ENCODE data around the gene ARHGAP9. TPM values are rescaled to one million over a fixed set of nuclear protein-coding genes. Genes with fewer than 3 reads are reported as not detected.

Gene ARHGAP9
- total RNA-seq, 1 experiment from 2014 or later: 3.6 TPM

DNA sequence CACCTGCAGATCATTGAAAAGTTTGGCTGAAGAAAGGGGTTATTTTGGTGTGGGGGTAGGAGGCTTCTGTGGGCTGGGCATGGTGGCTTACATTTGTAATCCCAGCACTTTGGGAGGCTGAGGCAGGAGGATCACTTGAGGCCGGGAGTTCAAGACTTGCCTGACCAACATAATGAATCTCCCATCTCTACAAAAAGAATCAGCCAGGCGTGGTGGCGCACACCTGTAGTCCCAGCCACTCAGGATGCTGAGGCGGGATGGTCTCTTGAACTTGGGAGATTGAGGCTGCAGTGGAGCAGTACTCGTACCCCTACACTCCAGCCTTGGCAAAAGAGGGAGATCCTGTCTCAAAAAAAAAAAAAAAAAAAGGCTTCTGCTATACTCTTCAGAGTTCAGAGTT, 33.6 kb upstream of the ARHGAP9 start (continued):
- TF ChIP-seq ATF1 (CRISPR knock-in tag; IDR thresholded peaks at IDR 0.05) (no peak), E2F1 (CRISPR knock-in tag; IDR thresholded peaks at IDR 0.05) (no peak), CREB1 (CRISPR knock-in tag; IDR thresholded peaks at IDR 0.05) (no peak), ZNF138 (CRISPR knock-in tag; conservative IDR thresholded peaks at IDR 0.05) (no peak), TP53 (CRISPR knock-in tag; IDR thresholded peaks at IDR 0.05) (no peak), PRRX2 (CRISPR knock-in tag; IDR thresholded peaks at IDR 0.05) (no peak)
- TF ChIP-seq, protein P1, sequence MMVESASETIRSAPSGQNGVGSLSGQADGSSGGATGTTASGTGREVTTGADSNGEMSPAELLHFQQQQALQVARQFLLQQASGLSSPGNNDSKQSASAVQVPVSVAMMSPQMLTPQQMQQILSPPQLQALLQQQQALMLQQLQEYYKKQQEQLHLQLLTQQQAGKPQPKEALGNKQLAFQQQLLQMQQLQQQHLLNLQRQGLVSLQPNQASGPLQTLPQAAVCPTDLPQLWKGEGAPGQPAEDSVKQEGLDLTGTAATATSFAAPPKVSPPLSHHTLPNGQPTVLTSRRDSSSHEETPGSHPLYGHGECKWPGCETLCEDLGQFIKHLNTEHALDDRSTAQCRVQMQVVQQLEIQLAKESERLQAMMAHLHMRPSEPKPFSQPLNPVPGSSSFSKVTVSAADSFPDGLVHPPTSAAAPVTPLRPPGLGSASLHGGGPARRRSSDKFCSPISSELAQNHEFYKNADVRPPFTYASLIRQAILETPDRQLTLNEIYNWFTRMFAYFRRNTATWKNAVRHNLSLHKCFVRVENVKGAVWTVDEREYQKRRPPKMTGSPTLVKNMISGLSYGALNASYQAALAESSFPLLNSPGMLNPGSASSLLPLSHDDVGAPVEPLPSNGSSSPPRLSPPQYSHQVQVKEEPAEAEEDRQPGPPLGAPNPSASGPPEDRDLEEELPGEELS (CRISPR knock-in tag; IDR thresholded peaks at IDR 0.05): no peak
- TF ChIP-seq, protein P2, sequence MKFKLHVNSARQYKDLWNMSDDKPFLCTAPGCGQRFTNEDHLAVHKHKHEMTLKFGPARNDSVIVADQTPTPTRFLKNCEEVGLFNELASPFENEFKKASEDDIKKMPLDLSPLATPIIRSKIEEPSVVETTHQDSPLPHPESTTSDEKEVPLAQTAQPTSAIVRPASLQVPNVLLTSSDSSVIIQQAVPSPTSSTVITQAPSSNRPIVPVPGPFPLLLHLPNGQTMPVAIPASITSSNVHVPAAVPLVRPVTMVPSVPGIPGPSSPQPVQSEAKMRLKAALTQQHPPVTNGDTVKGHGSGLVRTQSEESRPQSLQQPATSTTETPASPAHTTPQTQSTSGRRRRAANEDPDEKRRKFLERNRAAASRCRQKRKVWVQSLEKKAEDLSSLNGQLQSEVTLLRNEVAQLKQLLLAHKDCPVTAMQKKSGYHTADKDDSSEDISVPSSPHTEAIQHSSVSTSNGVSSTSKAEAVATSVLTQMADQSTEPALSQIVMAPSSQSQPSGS (CRISPR knock-in tag; IDR thresholded peaks at IDR 0.05; ENCODE audit: borderline replicate concordance, low read depth): no peak

DNA sequence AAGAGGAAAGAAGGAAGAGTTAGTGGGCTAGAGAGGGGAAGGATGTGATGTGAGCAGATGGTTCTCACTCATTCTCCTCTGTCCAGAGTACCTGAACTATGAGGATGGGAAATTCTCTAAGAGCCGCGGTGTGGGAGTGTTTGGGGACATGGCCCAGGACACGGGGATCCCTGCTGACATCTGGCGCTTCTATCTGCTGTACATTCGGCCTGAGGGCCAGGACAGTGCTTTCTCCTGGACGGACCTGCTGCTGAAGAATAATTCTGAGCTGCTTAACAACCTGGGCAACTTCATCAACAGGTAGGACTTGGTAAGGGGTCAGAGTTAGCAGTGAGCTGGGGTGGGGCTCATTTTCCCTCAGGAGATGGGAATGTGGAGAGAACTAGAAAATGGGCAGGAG, 33.0 kb upstream of the ARHGAP9 start:
- no peaks in the 10 kb centered on the region for H3K4me1 Mint-ChIP-seq
- peaks cover 86% of the 10 kb centered on the region for H3K36me3 Mint-ChIP-seq

DNA sequence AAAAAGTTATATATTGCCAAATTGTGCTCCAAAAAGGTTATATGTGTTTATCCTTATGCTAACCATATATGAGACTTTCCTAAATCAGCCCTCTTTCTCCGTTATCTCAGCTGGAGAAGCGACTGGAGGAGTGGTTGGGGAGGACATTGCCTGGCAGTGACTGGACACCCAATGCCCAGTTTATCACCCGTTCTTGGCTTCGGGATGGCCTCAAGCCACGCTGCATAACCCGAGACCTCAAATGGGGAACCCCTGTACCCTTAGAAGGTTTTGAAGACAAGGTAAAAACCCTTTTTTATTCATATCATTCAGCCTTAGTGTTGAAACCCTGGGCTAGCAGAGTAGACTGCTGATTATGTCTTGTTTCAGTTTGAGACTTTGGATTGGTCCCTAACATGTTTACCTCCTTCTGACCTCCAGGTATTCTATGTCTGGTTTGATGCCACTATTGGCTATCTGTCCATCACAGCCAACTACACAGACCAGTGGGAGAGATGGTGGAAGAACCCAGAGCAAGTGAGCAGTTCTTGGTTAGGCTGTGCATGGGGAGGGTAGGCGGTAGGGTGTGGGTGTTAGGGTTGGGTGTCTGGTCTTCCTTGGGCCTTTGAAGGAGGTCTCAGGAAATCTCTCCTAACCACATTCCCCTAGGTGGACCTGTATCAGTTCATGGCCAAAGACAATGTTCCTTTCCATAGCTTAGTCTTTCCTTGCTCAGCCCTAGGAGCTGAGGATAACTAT, 32.1 kb upstream of the ARHGAP9 start:
- H3K4me1 Mint-ChIP-seq: no peaks in the 10 kb centered on the region
- ChIA-PET POLR2A (no interaction called here), CTCF (interaction anchor here (1.5 kb wide), 1 partner anchor 14 kb away, joined by 5 read pairs; no protein-coding TSS in a partner anchor)
- TF ChIP-seq CREB1 (CRISPR knock-in tag; IDR thresholded peaks at IDR 0.05) (no peak), TCF7 (CRISPR knock-in tag; IDR thresholded peaks at IDR 0.05; ENCODE audit: low read depth) (no peak), ETV6 (CRISPR knock-in tag; IDR thresholded peaks at IDR 0.05) (no peak), CTCF (IDR thresholded peaks at IDR 0.05) (no peak)
- TF ChIP-seq, protein P3, sequence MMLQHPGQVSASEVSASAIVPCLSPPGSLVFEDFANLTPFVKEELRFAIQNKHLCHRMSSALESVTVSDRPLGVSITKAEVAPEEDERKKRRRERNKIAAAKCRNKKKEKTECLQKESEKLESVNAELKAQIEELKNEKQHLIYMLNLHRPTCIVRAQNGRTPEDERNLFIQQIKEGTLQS (CRISPR knock-in tag; conservative IDR thresholded peaks at IDR 0.05): no peak
- peaks cover 77% of the 10 kb centered on the region for H3K36me3 Mint-ChIP-seq
- DNase-seq (ENCODE audit: low spot score) (no peak), ATAC-seq (no peak)
- H3K27me3 Mint-ChIP-seq (ENCODE audit: low read depth): no peaks in the 10 kb centered on the region
- H3K9me3 Mint-ChIP-seq: no peaks in the 10 kb centered on the region
- no peak overlapping the region for H3K4me3 Mint-ChIP-seq
- H3K27ac Mint-ChIP-seq: no peak overlapping the region

More for the DNA sequence above, 33.0 kb upstream of the ARHGAP9 start:
- TF ChIP-seq JUN (CRISPR knock-in tag; IDR thresholded peaks at IDR 0.05) (no peak), ERG (CRISPR knock-in tag; IDR thresholded peaks at IDR 0.05) (no peak), FOXJ3 (CRISPR knock-in tag; IDR thresholded peaks at IDR 0.05; ENCODE audit: borderline replicate concordance) (no peak), TP53 (CRISPR knock-in tag; IDR thresholded peaks at IDR 0.05) (no peak)
- DNase-seq (ENCODE audit: low spot score) (no peak), ATAC-seq (no peak)
- no peaks in the 10 kb centered on the region for H3K27me3 Mint-ChIP-seq (ENCODE audit: low read depth)
- H3K9me3 Mint-ChIP-seq: no peaks in the 10 kb centered on the region
- H3K27ac Mint-ChIP-seq: no peak overlapping the region
- CTCF ChIA-PET: interaction anchor here (1.5 kb wide), 1 partner anchor 15 kb away, joined by 5 read pairs; no protein-coding TSS in a partner anchor
- H3K4me3 Mint-ChIP-seq: no peak overlapping the region
- POLR2A ChIA-PET: no interaction called here
